Esophagus muscularis mucosa (tissue), 4 donors: ENCODE results near the gene RNF135. TPM values are rescaled to one million over a fixed set of nuclear protein-coding genes. Genes with fewer than 3 reads are reported as not detected.
"Not testable (repeated sequence)": the region's sequence is repeated elsewhere in the genome, so short reads cannot be mapped to it uniquely, and the experiment has no call there.

ENCODE experiments used
- DNase-seq: peaks from one replicate; pipeline ENCODE4 v3.0.0-alpha.2; 2017; ENCODE audit errors: extremely low spot score
- H3K27ac ChIP-seq, 4 donors: fragments of 200-600 bp; sonication (generic); replicated peaks in 1 of 4; 1 replicate in 3 of 4; 2 replicates in 1 of 4; pipeline ENCODE4 v1.5.1; 2016 to 2019; ENCODE audit warnings: mild to moderate bottlenecking in 1 of 4
- H3K27me3 ChIP-seq, 4 donors: fragments of 200-600 bp; sonication (generic); one replicate each; pipeline versions ENCODE4 v1.5.1 to v1.6.0; 2016 to 2019
- H3K36me3 ChIP-seq, 4 donors: fragments of 200-600 bp; sonication (generic); one replicate each; pipeline ENCODE4 v1.5.1; 2016 to 2019
- H3K4me1 ChIP-seq, 4 donors: fragments of 200-600 bp; sonication (generic); one replicate each; pipeline ENCODE4 v1.5.1; 2016 to 2019
- H3K4me3 ChIP-seq, 4 donors: fragments of 200-600 bp; sonication (generic); 1 replicate in 2 of 4; 2 replicates in 2 of 4; pipeline ENCODE4 v1.5.1; 2016 to 2019; ENCODE audit warnings: mild to moderate bottlenecking in 4 of 4, moderate library complexity in 1 of 4
- H3K9me3 ChIP-seq, 4 donors: fragments of 200-600 bp; sonication (generic); 1 replicate in 3 of 4; 2 replicates in 1 of 4; pipeline ENCODE4 v1.5.1; 2016 to 2019
- EP300 ChIP-seq: sonication (generic); formaldehyde crosslinking; IDR thresholded peaks from one replicate; pipeline ENCODE4 v1.6.1; 2017; ENCODE audit warnings: antibody characterized with exemption
- POLR2A ChIP-seq: fragments of 450-650 bp; IDR thresholded peaks from one replicate; pipeline ENCODE4 v1.6.1; 2017; ENCODE audit warnings: antibody characterized with exemption, moderate library complexity, mild to moderate bottlenecking, low read depth
- POLR2AphosphoS5 ChIP-seq, 2 donors: sonication (generic); formaldehyde crosslinking; IDR thresholded peaks; one replicate each; pipeline ENCODE4 v1.6.1; 2017; ENCODE audit warnings: antibody characterized with exemption in 2 of 2
- WGBS: methylation state at CpG from one replicate; pipeline ENCODE4 v1.1.5; 2018; 5-methylcytosine and 5-hydroxymethylcytosine counted together
- intact Hi-C: fragments of 100-400 bp; cut with DNase I; formaldehyde crosslinking; loops from one replicate; pipeline ENCODE4 v1.15.1; 2023
- total RNA-seq, 4 donors: library from RNA; depleted of rRNA; stranded (reverse); fragments of >200 nt; gene quantifications; one replicate each; pipeline versions ENCODE4 v1.1.0 to v1.2.1, GENCODE V29; 2016
- TF ChIP-seq, protein P1 (sequence below), 3 experiments: fragments of 200-600 bp in 2 of 3; fragments of 450-650 bp in 1 of 3; sonication (generic) in 2 of 3; IDR thresholded peaks; one replicate each; pipeline ENCODE4 v1.5.1; 2017 to 2019; ENCODE audit warnings: antibody characterized with exemption in 3 of 3, mild to moderate bottlenecking in 2 of 3, moderate library complexity in 1 of 3

Gene RNF135
- total RNA-seq, 4 donors from 2014 or later: 20.0 to 28.1 (median 22.9) TPM

- Histone ChIP-seq H3K27me3 (no peaks in the 10 kb centered on the region), H3K4me3 (peak overlapping the region; percentile 74 to 97 (median 78)), H3K4me1 (peaks cover 0 to 33% (median 31%) of the 10 kb centered on the region in 4 donors), H3K9me3 (no peaks in the 10 kb centered on the region), H3K27ac (peak overlapping the region; percentile 93 to 98 (median 94)), H3K36me3 (peaks cover 0 to 2% (median 1%) of the 10 kb centered on the region in 4 donors)
- intact Hi-C loops: loop anchor here (2.0 to 5.0 kb wide), 2 partner anchors 37 to 61 kb away; no protein-coding TSS in a partner anchor
- DNase-seq: no peak
- WGBS: 16% methylated on average over 29 of the region's 31 CpGs
- TF ChIP-seq EP300 (no peak), POLR2AphosphoS5 (IDR thresholded peaks at IDR 0.05) (no peak), POLR2A (no peak)
- TF ChIP-seq, protein P1, sequence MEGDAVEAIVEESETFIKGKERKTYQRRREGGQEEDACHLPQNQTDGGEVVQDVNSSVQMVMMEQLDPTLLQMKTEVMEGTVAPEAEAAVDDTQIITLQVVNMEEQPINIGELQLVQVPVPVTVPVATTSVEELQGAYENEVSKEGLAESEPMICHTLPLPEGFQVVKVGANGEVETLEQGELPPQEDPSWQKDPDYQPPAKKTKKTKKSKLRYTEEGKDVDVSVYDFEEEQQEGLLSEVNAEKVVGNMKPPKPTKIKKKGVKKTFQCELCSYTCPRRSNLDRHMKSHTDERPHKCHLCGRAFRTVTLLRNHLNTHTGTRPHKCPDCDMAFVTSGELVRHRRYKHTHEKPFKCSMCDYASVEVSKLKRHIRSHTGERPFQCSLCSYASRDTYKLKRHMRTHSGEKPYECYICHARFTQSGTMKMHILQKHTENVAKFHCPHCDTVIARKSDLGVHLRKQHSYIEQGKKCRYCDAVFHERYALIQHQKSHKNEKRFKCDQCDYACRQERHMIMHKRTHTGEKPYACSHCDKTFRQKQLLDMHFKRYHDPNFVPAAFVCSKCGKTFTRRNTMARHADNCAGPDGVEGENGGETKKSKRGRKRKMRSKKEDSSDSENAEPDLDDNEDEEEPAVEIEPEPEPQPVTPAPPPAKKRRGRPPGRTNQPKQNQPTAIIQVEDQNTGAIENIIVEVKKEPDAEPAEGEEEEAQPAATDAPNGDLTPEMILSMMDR (IDR thresholded peaks at IDR 0.05): no peak
These were observed 629 bp upstream of the RNF135 start for GRCh38 chr17:30969989-30970830.

DNA sequence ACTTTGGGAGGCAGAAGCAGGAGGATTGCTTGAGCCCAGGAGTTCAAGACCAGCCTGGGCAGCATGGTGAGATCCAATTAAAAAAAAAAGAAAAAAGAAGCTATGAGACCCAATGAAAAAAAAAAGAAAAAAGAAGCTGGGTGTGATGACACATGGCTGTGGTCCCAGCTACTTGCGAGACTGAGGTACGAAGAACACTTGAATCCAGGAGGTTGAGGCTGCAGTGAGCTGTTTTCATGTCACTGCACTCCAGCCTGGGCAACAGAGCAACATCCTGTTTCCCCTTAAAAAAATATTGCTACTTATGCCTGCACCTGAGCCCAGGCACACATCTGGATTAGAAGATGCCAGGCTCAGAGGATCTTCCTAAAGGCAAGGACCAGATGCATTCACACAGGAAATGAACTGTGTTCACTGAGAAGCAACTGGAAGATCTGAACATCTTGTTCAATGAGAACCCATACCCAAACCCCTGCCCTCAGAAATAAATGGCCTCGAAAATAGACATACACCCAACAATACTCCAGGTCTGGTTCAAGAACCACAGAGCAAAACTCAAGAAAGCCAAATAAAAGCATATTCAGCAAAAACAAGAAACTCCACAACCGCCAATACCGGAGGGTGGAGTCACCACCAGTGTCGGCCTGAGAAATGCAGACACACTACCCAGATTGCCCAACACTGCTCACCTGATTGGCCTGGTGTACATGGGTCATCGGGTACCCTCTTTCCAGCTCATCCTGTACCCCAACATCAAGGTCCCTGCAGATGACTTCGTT, 4.4 kb downstream of the RNF135 start:
- H3K27ac ChIP-seq: no peak overlapping the region
- no peak for DNase-seq
- peaks cover 0 to 28% (median 24%) of the 10 kb centered on the region in 4 donors for H3K4me1 ChIP-seq
- TF ChIP-seq, protein P1 (IDR thresholded peaks at IDR 0.05): no peak
- TF ChIP-seq POLR2A (no peak), EP300 (no peak), POLR2AphosphoS5 (IDR thresholded peaks at IDR 0.05) (no peak)
- intact Hi-C loops: no loop called here
- H3K27me3 ChIP-seq: no peaks in the 10 kb centered on the region
- H3K36me3 ChIP-seq: peaks cover 0 to 11% (median 4%) of the 10 kb centered on the region in 4 donors
- no peaks in the 10 kb centered on the region for H3K9me3 ChIP-seq
- no peak overlapping the region for H3K4me3 ChIP-seq
- 86% methylated on average over 8 of the region's 8 CpGs for WGBS

GRCh38 chr17:30979919-30980318, 9.1 kb downstream of the RNF135 start:
- H3K27me3 ChIP-seq, H3K4me1 ChIP-seq, H3K4me3 ChIP-seq, H3K9me3 ChIP-seq, intact Hi-C loops, DNase-seq, H3K27ac ChIP-seq: not testable (repeated sequence)
- WGBS: no CpG with 5 or more reads among the region's 33 CpGs
- peaks cover 0 to 17% (median 7%) of the 10 kb centered on the region in 4 donors for H3K36me3 ChIP-seq

GRCh38 chr17:30981531-30982519, 11.0 kb downstream of the RNF135 start:
- TF ChIP-seq POLR2A: no peak
- no peak for TF ChIP-seq POLR2AphosphoS5 (IDR thresholded peaks at IDR 0.05)
- TF ChIP-seq, protein P1 (IDR thresholded peaks at IDR 0.05): no peak
- no peak for TF ChIP-seq EP300
- no peak overlapping the region for H3K27ac ChIP-seq
- H3K27me3 ChIP-seq: no peaks in the 10 kb centered on the region
- DNase-seq: no peak
- H3K36me3 ChIP-seq: peaks cover 14 to 24% (median 21%) of the 10 kb centered on the region in 4 donors
- no peaks in the 10 kb centered on the region for H3K4me1 ChIP-seq
- no peaks in the 10 kb centered on the region for H3K9me3 ChIP-seq
- no peak overlapping the region for H3K4me3 ChIP-seq
- 85% methylated on average over 8 of the region's 8 CpGs for WGBS
- intact Hi-C loops: no loop called here
